Activated T-helper 2 cell treated with anti-CD3 and anti-CD28 coated beads, Interferon-gamma antibody, Interleukin-2, Interleukin-4, amounts not matched to agents 10 μg/mL and 5 μg/mL and 100 μg/mL, durations not matched to agents 14 hours and 24 hours and 36 hours (primary cell): ENCODE data around the gene PTX4. TPM values are rescaled to one million over a fixed set of nuclear protein-coding genes. Genes with fewer than 3 reads are reported as not detected.
"Not testable (repeated sequence)": the region's sequence is repeated elsewhere in the genome, so short reads cannot be mapped to it uniquely, and the experiment has no call there.

Experiments
- DNase-seq: peaks from one replicate; pipeline ENCODE4 v3.0.0; 2021; ENCODE audit warnings: low spot score
- H3K27ac Mint-ChIP-seq: one replicate; pipeline ENCODE4 v1.8.0; 2021; ENCODE audit warnings: mixed read lengths
- H3K27me3 Mint-ChIP-seq: one replicate; pipeline ENCODE4 v1.8.0; 2021; ENCODE audit warnings: low read depth, mixed read lengths
- H3K36me3 Mint-ChIP-seq: one replicate; pipeline ENCODE4 v1.8.0; 2021; ENCODE audit warnings: low read depth, mixed read lengths
- H3K4me1 Mint-ChIP-seq: one replicate; pipeline ENCODE4 v1.8.0; 2021; ENCODE audit warnings: low read depth, mixed read lengths
- H3K4me3 Mint-ChIP-seq: one replicate; pipeline ENCODE4 v1.8.0; 2021; ENCODE audit warnings: low read depth, mild to moderate bottlenecking, moderate library complexity, mixed read lengths
- H3K9me3 Mint-ChIP-seq: one replicate; pipeline ENCODE4 v1.8.0; 2021; ENCODE audit warnings: mixed read lengths
- intact Hi-C: fragments of 100-400 bp; cut with micrococcal nuclease; formaldehyde crosslinking; loops from one replicate; pipeline ENCODE4 v1.15.1; 2023
- total RNA-seq: library from RNA; stranded (reverse); gene quantifications from 2 replicates; pipeline ENCODE4 v1.2.3, GENCODE V29; 2022

The PTX4 gene
- total RNA-seq, 1 donor from 2014 or later = not detected

DNA sequence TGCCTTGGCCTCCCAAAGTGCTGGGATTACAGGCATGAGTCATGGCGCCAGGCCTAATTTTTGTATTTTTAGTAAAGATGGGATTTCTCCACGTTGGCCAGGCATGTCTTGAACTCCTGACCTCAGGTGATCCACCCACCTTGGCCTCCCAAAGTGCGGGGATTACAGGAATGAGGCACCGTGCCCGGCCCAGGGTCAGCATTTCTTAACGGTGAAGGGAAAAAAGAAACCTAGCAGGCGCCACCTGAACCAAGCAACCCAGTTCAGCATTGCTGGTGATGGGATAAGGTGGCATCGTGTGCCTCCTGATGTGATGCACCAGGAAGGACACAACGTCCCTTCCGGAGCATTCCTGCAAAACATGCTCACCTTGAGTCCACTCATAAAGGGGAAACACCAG, 11.7 kb downstream of the PTX4 start:
- Mint-ChIP-seq H3K36me3 (no peaks in the 10 kb centered on the region), H3K4me3 (no peak overlapping the region), H3K4me1 (peaks cover 7% of the 10 kb centered on the region), H3K9me3 (no peaks in the 10 kb centered on the region), H3K27me3 (no peaks in the 10 kb centered on the region), H3K27ac (no peak overlapping the region)
- no peak for DNase-seq
- intact Hi-C loops = no loop called here

DNA sequence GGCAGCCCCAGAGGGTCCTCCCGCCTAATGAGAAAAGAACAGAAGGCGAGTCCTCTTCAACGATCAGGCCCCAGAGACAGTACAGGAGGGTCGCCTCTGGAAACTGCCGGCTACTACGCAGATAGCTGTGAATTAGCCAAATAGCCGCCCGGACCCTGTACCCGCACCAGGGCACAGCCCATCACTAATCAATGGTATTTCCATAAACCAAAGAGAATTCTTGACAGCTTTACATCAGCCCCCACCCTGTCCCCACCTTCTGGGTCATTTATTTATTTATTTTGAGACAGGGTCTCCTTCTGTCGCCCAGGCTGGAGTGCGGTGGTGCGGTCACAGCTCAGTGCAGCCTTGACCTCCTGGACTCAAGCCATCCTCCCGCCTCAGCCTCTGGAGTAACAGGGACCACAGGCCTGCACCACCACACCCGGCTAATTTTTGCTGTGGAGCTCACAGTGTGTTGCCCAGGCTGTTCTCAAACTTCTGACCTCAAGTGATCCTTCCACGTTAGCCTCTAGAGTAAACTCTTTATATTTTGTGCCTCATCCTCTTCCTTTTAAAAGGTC, 13.1 kb downstream of the PTX4 start:
- intact Hi-C loops = loop anchor here (2.0 kb wide), 3 partner anchors 17 to 67 kb away; partner anchors contain the start of genes TELO2 and UQCC4
- H3K27me3 Mint-ChIP-seq = no peaks in the 10 kb centered on the region
- no peaks in the 10 kb centered on the region for H3K36me3 Mint-ChIP-seq
- peaks cover 7% of the 10 kb centered on the region for H3K4me1 Mint-ChIP-seq
- DNase-seq = no peak
- peak overlapping the region; percentile 84 for H3K4me3 Mint-ChIP-seq
- H3K27ac Mint-ChIP-seq = peak overlapping the region; percentile 77
- no peaks in the 10 kb centered on the region for H3K9me3 Mint-ChIP-seq

GRCh38 chr16:1474796-1475551, 13.8 kb downstream of the PTX4 start, which contains the start of gene CLCN7:
CLCN7 (minus strand) TSS chr16:1475028; CDS start chr16:1474974, 54 bp downstream.
- intact Hi-C loops = loop anchor here (2.0 kb wide), 3 partner anchors 18 to 68 kb away; partner anchors contain the start of genes TELO2 and UQCC4
- Mint-ChIP-seq H3K4me3 (peak within 1 kb of the TSS; percentile 84), H3K36me3 (no peaks in the 10 kb centered on the region), H3K27me3 (no peaks in the 10 kb centered on the region), H3K27ac (peak within 1 kb of the TSS; percentile 77), H3K9me3 (no peaks in the 10 kb centered on the region), H3K4me1 (peaks cover 7% of the 10 kb centered on the region)
- DNase-seq = peak; percentile 88

- peaks cover 7% of the 10 kb centered on the region for H3K4me1 Mint-ChIP-seq
- no peaks in the 10 kb centered on the region for H3K36me3 Mint-ChIP-seq
- no peak for DNase-seq
- H3K4me3 Mint-ChIP-seq = peak overlapping the region; percentile 73
- H3K9me3 Mint-ChIP-seq = no peaks in the 10 kb centered on the region
- H3K27me3 Mint-ChIP-seq = no peaks in the 10 kb centered on the region
- intact Hi-C loops = loop anchor here (2.0 kb wide), 3 partner anchors 19 to 69 kb away; partner anchors contain the start of genes TELO2 and UQCC4
- H3K27ac Mint-ChIP-seq = no peak overlapping the region
Measured at GRCh38 chr16:1474082-1474795, 14.5 kb downstream of the PTX4 start.

GRCh38 chr16:1472974-1473373, 15.8 kb downstream of the PTX4 start:
- Mint-ChIP-seq H3K27ac (no peak overlapping the region), H3K4me3 (peak overlapping the region; percentile 35), H3K9me3 (no peaks in the 10 kb centered on the region), H3K36me3 (no peaks in the 10 kb centered on the region), H3K4me1 (peaks cover 7% of the 10 kb centered on the region), H3K27me3 (no peaks in the 10 kb centered on the region)
- intact Hi-C loops = no loop called here
- DNase-seq = no peak

GRCh38 chr16:1471569-1472194, 17.1 kb downstream of the PTX4 start:
- Mint-ChIP-seq H3K4me1 (peaks cover 7% of the 10 kb centered on the region), H3K27ac (no peak overlapping the region), H3K9me3 (no peaks in the 10 kb centered on the region), H3K36me3 (no peaks in the 10 kb centered on the region), H3K4me3 (no peak overlapping the region), H3K27me3 (no peaks in the 10 kb centered on the region)
- intact Hi-C loops = no loop called here
- DNase-seq = no peak

DNA sequence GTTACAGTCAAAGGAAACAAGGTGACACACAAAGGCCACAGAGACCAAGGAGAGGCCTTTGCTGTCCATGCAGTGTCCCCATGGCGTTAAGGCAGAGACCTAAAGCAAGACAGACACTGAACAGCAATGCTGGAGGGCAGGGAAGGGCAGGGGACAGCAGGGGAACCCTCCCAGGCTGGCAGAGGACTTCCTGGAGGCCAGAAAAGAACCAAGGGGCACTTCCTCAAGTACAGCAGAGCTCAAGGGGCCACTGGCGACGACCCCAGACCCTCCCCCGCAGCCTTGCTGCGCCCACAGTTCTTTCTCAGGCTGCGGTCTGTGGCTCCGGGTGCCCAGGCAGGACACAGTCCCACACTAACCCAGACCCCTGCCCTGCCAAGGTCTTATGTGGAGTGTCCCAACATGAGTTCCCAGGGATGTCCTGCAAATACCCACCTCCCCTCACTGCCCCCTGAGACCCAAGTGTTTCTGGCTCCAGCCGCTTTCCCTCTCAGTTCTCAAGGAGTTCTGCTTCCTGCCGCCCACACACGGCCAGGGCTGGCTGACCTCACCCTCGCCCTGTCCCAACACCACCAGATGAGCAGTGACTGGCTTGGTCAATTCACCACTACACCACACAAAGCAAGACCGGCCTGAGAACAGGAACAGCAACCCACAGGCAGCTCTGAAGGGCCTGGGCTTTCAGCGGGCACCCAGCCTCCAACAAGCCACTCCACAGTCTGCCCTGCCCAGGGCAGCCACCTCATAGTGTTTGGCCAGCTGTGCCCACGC, 18.1 kb downstream of the PTX4 start:
- H3K36me3 Mint-ChIP-seq = no peaks in the 10 kb centered on the region
- no peak overlapping the region for H3K27ac Mint-ChIP-seq
- no peaks in the 10 kb centered on the region for H3K9me3 Mint-ChIP-seq
- no peaks in the 10 kb centered on the region for H3K27me3 Mint-ChIP-seq
- no peak for DNase-seq
- intact Hi-C loops = no loop called here
- no peak overlapping the region for H3K4me3 Mint-ChIP-seq
- H3K4me1 Mint-ChIP-seq = peaks cover 7% of the 10 kb centered on the region

DNA sequence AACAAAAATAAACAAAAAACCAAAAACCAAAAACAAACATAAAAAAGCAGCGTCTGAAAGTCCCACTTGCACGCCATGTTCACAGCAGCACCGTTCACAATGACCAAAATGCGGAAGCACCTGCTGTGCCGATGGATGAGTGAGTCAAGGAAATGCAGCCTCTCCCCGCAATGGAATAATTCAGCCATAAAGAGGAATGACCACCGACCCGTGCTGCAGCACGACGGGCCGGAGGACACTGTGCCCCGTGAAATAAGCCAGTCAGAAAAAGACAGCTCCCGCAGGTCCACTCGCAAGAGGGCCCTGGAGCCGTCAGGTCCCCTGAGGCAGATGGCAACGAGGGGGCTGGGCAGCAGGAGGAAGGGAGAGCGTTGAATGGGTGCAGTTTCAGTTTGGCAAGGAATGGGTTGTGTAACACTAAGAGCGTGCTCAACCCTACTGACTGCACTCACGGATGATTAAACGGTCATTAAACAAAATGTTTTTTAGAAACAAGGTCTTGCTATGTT, 19.0 kb downstream of the PTX4 start:
- no peaks in the 10 kb centered on the region for H3K36me3 Mint-ChIP-seq
- H3K4me1 Mint-ChIP-seq = peaks cover 7% of the 10 kb centered on the region
- no peak overlapping the region for H3K27ac Mint-ChIP-seq
- no peak overlapping the region for H3K4me3 Mint-ChIP-seq
- no peak for DNase-seq
- no peaks in the 10 kb centered on the region for H3K27me3 Mint-ChIP-seq
- intact Hi-C loops = no loop called here
- H3K9me3 Mint-ChIP-seq = no peaks in the 10 kb centered on the region

DNA sequence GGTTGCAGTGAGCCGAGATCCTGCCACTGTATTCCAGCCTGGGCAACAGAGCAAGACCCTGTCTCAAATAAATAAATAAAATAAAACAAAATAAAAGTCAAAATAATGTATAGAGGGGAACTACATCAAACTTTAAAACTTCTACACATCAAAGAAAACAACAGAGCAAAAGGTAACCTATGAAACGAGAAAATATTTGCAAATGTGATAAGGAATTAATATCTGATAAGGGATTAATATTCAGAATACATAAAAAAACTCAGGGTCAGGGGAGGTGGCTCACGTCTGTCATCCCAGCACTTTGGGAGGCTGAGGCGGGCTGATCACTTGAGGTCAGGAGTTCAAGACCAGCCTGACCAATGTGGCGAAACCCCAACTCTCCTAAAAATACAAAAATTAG, 19.6 kb downstream of the PTX4 start:
- H3K27me3 Mint-ChIP-seq, H3K4me1 Mint-ChIP-seq, H3K36me3 Mint-ChIP-seq, H3K9me3 Mint-ChIP-seq, H3K27ac Mint-ChIP-seq, DNase-seq, intact Hi-C loops, H3K4me3 Mint-ChIP-seq: not testable (repeated sequence)

DNA sequence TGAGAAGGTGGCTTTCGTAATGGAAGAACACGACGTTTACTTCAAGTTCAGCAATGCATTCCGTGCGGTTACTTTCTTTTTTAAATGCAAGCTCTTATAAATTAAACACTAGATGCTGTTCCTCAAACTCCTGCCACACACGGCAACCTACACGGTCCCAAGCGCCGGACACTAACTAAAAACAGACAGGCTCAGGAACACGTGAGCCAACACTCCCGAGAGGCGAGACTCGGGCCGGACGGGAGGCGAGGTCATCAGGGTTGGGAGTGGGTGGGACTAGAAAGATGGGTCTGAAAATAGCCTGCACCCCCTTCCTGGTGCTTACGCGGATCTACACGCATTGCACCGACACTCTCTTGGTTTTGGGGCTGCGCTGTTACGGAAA, 20.3 kb downstream of the PTX4 start:
- DNase-seq = no peak
- H3K27ac Mint-ChIP-seq = no peak overlapping the region
- H3K27me3 Mint-ChIP-seq = no peaks in the 10 kb centered on the region
- intact Hi-C loops = no loop called here
- peaks cover 3% of the 10 kb centered on the region for H3K4me1 Mint-ChIP-seq
- H3K9me3 Mint-ChIP-seq = no peaks in the 10 kb centered on the region
- H3K4me3 Mint-ChIP-seq = no peak overlapping the region
- peaks cover 3% of the 10 kb centered on the region for H3K36me3 Mint-ChIP-seq

GRCh38 chr16:1466968-1467521, 21.7 kb downstream of the PTX4 start:
- Mint-ChIP-seq H3K9me3 (no peaks in the 10 kb centered on the region), H3K4me1 (no peaks in the 10 kb centered on the region), H3K36me3 (peaks cover 3% of the 10 kb centered on the region), H3K27ac (no peak overlapping the region), H3K27me3 (no peaks in the 10 kb centered on the region), H3K4me3 (no peak overlapping the region)
- DNase-seq = no peak
- intact Hi-C loops = no loop called here

GRCh38 chr16:1466054-1466453, 22.7 kb downstream of the PTX4 start:
- Mint-ChIP-seq H3K27ac (no peak overlapping the region), H3K4me1 (no peaks in the 10 kb centered on the region), H3K27me3 (no peaks in the 10 kb centered on the region), H3K9me3 (no peaks in the 10 kb centered on the region), H3K36me3 (peaks cover 3% of the 10 kb centered on the region), H3K4me3 (no peak overlapping the region)
- no peak for DNase-seq
- intact Hi-C loops = no loop called here
